Stimulated activated CD4-positive, alpha-beta T cell treated with anti-CD3 and anti-CD28 coated beads, TNF-alpha, amount 100 ng/mL, for 1 hour (primary cell): ENCODE data around the gene PPP1R15B.

Experiments used
- DNase-seq, 3 donors: peaks; one replicate each; pipeline ENCODE4 v3.0.0-alpha.2; 2020; ENCODE audit warnings: low read depth in 3 of 3, low spot score in 1 of 3

Gene PPP1R15B

DNA sequence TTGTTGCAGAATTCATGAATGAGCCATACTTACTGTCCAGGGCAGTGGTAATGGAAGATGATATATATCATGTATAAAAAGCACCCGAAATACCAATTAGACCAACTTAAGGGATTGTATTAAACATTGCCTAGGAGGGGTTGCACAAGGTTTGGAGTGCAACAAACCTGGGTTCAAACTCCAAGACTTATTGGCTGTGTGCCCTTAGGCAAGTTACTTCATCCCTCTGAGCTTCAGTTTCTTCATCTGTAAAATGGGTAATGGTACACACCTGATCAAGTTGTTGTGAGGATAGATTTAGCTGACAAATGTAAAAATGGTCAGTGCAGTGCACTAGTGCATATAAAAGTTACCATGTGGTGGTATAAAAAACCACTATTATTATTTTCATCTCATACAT is 9.8 kb upstream of the PPP1R15B start:
- no peak for DNase-seq

DNA sequence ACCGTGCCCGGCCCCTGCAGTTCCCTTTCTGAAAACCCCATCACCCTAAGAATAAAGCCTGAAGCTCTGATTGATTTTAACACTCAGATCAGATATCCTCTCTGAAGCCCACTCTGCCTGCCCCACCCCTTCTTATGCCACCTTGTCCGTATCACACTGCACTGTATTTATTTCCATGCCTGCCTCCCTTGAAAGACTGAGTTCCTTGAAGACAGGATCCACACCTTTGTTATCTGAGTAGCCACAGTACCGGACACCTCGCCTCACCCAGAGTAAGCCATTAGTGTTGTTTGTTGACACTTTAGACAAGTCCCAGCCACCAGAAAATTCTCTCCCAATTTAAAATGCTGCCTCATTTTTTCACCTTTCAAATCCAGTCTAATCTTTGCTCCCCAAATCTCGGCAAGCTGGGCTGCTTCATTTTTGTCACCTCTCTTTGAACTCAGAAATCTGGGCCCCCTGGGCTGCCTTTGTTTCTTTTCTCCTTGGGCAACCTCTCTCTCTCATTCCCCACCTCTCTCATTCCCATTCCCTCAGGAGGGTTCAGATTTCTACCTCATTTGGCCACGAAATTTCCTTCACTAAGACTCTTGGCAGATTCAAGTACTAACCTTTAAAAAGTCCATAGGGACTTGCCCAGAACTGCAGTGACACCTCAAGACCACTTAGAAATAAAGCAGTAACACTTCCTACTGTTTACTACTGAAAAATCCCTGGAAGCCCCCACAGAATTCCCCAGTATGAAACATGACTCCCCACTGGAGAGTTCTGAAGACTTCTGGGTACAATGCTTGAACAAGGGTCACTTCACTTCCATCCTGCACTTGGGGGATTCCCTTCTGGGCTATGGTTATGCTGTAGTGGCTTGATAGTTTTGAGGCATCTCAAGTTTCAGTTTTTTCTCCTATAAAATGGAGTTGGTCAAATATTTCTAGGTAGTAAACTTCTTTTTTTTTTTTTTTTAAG is 8.7 kb upstream of the PPP1R15B start:
- no peak for DNase-seq

DNA sequence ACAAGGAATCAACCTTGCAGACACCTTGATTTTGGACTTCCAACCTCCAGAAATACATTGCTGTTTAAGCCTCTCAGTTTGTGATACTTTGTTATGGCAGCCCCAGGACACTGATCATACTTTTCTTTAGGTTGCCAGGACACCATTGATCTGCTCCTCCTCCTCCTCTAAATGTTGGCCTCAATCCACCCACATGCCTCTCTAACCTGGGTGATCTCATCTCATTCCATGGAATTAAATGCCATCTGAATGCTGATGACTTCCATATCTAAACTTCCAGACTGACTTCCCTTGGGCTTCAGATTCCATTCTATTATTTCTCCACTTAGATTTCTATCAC is 7.4 kb upstream of the PPP1R15B start:
- DNase-seq, result no peak

DNA sequence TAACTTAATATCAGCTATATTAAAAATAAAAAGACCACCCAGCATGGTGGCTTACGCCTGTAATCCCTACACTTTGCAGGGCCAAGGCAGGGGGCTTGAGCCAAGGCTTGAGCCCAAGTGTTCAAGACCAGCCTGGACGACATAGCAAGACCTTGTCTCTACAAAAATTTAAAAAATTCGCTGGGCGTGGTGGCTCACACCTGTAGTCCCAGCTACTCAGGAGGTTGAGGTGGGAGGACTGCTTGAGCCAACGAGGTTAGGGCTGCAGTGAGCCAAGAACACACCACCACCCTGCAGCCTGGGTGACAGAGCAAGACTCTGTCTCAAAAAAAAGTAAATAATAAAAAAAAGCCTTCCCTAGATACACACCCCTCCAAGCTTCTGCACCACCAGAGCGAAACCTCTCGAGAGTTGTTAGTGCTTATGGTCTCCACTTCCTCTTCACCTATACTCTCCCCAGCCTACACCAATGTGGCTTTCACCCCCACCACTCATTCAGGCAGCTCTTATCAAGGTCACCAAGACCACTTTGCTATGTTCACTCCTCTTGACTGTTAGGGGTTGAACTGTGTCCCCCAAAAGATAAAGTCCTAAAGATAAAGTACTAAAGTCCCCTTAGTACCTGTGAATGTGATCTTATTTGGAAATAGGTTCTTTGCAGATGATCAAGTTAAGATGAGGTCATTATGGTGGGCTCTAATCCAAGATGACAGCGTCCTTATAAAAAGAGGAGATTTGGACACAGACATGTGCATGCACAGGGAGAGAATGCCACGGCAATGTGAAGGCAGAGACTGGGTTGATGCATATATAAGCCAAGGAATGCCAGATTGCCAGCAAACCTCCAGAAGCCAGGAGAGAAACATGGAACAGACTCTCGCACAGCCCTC is 6.8 kb upstream of the PPP1R15B start:
- DNase-seq, result no peak

DNA sequence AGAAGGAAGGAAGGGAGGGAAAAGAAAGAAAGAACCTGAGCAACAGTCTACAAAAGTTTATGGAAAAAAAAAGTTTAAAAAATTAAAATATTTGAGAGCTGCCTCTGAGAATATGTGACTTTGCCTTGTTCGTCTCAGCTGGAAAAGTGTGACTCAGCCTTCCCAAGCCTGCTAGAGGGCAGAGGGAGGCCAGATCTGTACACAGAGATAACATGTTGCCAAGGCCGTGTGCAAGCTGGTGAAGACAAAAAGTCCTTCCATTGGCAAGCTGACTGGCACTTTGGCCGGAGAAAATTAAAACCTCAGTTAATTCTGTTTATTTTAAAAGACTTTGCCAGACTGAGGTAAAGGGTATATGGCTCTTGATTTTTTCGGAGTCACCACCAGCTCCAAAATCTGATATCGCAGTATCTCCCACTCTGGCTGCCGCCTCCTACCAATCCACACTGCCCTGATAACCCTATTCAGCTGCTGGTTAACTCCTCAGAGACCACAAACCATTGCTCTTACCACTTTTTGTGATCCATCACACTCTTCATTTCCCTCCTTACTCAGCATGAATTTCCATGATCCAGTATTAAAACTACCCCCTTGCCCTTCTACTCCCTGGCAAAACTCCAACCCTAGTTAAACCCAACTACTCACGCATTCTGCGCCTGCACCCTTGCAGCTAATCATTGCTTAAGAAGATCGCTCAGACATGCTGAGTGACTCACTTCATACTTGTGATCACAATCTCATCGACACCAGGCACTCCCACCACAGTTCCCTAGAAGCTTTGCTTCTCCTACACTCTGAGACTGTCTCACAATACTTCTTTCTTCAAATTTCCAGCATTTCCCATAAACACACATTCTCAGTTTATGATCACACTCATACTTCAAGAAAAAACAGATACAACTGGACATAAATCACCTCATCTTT is 5.7 kb upstream of the PPP1R15B start:
- no peak for DNase-seq

DNA sequence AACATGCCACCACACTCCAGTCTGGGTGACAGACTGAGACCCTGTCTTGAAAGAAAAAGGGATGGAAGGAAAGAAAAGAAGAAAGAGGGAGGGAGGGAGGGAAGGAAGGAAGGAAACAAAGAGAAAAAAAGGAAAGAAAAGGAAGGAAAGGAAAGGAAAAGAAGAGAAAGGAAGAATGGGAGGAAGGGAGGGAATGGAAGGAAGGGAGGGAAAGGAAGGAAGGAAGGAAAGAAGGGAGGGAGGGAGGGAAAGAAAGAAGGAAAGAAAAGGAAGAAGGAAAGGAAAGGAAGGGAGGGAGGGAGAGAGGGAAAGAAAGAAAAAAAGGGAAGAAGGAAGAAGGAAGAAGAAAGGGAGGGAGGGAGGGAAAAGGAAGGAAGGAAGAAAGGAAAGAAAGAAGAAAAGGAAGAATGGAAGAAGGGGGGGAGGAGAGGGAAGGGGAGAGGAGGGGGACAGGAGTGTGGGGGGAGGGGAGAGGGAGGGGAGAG is 5.0 kb upstream of the PPP1R15B start:
- no peak for DNase-seq

DNA sequence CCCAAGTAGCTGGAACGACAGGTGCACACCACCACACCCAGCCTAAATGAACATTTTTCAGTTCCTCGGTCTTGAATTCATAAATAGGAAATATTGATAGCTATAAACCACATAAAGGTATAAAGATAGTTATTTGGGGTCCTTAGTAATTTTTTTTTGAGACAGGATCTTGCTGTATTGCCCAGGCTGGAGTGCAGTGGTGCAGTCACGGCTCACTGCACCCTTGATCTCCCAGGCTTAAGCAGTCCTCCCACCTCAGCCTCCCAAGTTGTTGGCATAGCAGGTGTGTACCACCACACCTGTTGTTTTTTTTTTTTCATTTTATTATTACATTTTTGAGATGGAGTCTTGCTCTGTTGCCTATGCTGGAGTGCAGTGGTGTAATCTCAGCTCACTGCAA is 3.7 kb upstream of the PPP1R15B start:
- DNase-seq, result no peak

DNA sequence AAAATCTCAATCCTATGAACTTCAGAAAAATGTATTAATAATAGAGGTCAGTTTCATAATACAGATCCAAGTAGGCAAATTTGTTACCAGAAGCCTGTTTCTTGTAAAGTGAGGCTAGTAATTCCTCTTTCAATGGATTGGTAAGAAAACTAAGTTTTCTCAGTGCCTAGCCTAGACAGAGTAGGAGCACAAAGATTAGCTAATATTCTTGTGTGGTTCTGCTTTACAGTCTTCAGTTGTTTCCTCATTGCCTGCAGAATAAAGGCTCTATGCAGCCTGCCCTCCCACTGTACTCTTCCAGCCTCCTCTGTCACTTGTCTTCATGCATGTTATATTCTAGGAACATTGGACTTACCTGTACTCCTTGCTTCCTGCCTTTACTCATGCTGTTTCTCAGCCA is 2.4 kb upstream of the PPP1R15B start:
- DNase-seq, result no peak

DNA sequence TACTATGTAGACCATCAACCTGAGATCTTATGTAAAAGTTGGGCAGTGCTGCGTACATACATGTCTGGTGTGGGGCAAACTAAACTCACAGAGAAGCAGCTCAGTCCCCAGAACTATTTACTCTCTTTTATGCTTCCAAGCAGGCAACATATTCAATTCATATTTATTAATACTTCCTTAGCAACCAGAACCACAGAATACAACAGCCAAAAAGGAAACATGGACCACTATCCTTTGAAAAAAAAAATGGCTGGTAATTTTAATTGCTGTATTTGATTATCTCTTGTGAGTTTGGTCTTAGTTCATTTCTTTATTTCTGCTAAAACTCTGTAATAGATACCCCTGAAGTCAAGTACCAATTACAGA is 1.5 kb upstream of the PPP1R15B start:
- no peak for DNase-seq

DNA sequence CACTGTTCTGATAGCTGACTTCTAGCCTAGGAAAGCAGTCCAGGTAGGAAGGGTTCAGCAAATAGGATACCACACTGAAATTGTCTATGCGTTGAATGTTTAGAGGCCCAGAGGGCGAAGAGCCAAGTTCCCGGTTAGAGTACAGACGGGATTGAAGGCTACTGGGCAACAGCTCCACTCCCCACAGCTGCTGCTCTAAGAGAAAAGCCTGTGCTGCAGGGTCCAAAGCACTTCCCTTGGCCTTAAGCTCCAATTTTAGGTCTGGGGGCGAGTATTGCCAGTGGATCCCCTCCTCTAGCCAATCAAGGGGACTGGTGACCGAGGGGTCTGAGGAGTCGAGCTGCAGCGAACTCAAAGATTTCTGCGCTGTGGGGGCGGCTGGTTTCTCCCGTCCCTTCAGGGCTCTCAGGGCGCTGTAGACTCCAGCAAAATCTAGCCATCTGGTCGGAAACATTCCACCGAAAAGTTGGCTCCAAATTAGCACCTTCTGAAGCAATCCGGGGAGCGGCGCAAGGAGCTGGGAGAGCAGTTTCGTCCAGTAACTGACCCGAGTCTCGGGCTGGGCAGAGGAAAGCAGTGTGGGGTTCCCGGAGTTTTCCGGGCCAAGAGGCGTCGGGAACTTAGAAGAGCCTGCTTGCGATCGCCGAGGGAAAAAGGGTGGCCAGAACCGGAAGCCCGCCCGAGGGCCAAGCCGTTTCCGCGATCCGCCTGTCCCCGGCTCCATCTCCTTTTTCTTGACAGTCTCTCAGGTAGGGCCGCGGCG is 748 bp downstream of the PPP1R15B start:
- DNase-seq, result peak in 1 of 3 donors; percentile 11

DNA sequence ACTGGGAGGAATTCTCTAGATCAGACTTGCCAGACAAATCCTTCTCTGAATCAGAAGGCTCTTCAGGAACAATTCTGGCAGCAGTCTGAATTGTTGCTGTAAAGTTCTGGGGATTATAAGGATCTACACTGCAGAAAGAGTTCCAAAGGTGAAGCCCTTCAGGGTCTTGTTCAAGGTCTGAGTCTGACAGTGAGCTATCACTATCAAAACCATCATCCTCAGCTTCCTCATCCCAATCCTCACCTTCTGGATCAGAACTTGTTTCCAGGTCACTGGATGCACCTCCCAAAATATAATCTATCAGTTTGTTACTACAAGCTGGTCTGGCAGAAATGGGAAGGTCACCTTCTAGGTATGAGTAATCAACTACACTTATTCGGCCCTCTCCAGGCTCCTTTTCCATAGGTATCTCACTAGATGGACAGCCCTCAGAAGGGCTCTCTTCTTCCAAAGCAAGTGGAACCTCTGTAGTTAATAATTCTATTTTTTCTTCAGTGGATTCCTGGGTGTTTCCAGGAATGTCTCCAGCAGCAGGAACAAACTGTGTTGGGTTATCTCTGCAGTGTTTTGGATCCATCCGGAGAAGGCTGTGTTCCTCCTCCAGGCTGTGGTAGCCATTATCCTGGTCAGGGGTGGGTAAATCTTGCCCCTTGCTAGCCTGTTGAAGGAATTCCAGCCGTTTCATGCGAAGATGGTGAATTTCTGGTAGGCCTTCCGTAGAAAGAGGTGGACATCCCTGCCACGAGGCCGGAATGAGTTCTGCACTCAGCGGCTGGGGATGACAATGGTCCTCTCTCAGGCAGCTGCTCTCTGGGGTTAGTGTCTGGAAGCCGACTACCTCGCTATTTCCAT is 1.6 kb downstream of the PPP1R15B start:
- DNase-seq, result no peak

DNA sequence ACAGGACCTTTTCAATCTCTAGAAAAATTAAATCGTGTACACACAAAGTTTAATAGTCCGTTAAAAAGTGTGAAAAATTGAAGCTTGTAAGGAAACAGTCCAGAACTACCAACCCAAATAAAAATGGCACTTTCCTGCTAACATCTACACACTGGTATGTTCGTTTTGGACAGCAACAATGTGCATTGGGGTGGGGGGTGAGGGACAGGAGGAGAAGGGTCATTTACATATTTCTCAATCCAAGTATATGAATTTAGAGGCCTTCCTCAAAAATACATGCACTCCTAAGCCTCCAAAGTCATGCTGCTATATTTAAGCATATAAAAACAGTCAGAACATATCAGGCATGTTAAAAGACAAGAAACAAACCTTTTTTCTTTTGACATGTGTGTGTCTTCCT is 2.5 kb downstream of the PPP1R15B start:
- DNase-seq, result no peak

DNA sequence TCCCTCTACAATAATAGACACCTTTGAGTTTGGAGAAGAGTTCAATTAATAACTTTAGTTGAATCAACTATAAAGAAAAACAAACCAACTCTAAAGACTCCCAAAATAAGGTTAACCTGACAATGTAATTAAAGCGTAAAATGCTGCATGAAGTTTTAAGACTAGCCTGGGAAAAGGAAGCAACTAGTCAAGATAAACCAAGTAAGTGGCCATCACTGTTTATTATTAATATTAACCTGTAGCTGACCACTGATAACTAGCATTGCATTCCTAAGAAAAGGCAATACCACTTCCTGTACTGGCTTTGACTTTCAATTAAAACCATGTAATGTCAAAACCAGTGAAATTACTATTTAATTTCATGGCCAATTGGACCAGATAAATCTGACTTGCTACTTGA is 3.0 kb downstream of the PPP1R15B start:
- no peak for DNase-seq

DNA sequence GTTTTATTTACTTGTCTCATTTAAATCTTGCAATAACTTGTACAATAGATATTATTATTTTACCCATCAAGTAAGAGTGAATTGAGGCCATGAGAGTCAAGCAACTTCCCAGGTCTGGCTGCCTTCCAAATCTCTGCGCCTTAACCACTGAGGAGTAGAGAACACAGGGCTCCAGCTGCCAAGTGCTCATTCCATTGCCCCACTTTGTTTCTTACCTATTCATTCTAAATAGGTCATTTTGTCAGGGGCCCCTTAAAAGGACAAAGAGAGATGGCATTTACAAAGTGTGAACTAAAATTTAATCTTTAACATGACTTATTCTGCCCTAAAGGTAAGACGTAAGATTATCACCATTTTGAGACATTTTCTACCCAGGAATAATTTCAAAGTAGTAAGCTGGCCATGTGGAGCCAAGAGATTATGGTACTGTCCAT is 3.5 kb downstream of the PPP1R15B start:
- no peak for DNase-seq

DNA sequence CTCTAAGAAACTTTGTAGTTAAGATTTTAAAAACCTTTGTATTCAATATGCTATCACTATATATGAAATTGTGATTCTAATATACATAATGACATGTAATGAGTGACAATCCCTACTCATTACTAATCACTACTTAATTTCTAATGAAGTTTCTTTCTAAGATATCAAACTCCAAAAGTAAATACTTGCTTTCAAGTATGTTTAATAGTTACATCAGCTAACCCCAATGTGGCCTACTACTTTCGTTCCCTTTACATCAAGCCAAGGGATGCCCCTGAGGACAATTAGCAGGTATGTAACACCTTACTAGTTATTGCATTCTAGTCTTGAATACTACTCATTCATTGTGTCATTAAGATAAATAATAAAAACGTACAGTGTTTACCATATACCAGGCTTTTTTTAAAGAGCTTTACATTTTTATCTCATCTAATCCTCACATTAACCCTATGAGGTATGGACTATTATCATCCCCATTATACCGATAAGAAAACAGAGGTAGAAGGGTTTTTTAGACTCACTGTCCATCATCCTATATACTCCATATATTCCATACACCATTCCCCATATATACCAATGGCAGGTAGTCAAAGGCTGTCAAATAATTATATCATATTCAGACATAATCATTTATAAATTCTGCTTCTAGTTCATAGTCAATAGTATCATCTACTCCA is 4.2 kb downstream of the PPP1R15B start:
- no peak for DNase-seq

DNA sequence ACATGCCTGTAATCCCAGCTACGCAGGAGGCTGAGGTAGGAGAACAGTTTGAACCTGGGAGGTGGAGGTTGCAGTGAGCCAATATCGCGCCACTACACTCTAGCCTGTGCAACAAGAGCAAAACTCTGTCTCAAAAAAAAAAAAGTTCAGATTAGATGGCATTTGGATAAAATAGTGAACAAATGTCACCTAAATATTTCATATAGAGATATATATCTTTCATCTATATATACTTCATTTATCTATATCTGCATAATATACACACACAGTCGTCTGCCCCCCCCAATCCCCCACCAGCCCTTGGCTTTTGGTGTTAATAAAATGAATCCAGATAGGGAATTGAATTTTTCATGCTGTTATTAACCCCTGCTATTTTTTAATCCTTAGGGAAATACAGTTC is 5.0 kb downstream of the PPP1R15B start:
- no peak for DNase-seq

DNA sequence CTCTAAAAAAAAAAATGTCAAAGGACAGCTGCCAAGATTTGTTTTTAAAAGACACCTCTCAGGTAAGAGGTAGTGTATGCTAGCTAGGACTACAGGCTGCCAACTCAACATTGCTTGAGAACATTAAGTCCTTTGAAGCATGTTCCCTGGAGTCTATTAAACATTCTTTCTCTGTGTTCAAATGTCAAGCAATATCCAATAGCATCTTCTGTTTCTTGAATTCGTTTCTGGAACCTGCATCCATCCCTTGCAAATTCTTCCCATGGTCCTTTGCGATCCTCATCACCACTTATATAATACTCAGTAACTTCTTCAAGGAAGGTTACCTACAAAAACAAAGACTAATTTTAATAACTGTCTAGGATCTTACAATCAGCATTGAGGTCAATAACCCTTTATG is 5.6 kb downstream of the PPP1R15B start:
- DNase-seq, result no peak

DNA sequence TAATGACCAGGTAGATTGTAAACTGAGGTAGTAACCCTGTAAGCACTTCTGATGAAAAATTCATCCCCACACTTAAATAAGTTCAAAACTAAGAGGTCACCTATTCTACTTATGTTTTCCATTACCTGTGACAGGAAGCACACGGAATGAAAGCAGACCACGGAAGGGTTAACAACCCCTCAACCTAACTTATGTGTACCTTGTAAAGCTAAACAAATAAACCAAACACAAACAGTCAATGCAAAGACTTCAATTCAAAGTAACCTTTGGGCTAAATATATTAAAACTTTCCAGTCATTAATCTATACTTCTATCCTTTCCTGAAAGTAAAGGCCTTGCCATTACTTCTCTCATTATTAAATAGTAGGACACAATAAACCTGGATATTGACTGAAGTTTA is 7.0 kb downstream of the PPP1R15B start:
- no peak for DNase-seq

DNA sequence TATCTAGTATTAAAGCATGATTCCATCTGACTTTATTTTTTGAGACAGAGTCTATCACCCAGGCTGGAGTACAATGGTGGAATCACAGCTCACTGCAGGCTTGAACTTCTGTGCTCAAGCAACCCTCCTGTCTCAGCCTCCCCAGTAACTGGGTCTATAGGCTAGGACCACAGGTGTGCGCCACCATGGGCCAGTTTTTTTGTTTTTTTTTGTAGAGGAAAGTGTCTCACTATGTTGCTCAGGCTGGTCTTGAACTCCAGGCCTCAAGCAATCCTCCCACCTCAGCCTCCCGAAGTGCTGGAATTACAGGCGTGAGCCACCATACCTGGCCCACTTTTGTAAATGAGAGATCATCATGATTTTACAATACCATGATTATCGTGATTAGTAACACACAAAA is 9.2 kb downstream of the PPP1R15B start:
- no peak for DNase-seq
